ENCODE results near the gene RFX1.
"Not testable (repeated sequence)": the region's sequence is repeated elsewhere in the genome, so short reads cannot be mapped to it uniquely, and the experiment has no call there.

The RFX1 gene

GRCh38 chr19:13972368-13973155 is 33.6 kb downstream of the RFX1 start:
- H3K36me3 ChIP-seq (ENCODE audit: insufficient read depth, low read length) = peaks cover 4% of the 10 kb centered on the region

GRCh38 chr19:13971868-13972267 is 34.3 kb downstream of the RFX1 start:
- H3K4me3 ChIP-seq (ENCODE audit: low read depth in 1 of 2, low read length in 2 of 2); H3K27ac ChIP-seq (ENCODE audit: low read depth, low read length); H3K4me1 ChIP-seq (ENCODE audit: insufficient read depth, low read length); H3K9ac ChIP-seq (ENCODE audit: low read length); H3K27me3 ChIP-seq (ENCODE audit: control insufficient read depth in 1 of 2, insufficient read depth in 2 of 2, low read length in 2 of 2); H3K9me3 ChIP-seq (ENCODE audit: low read length); H3K36me3 ChIP-seq (ENCODE audit: insufficient read depth, low read length): not testable (repeated sequence)

More at GRCh38 chr19:13972368-13973155, 33.6 kb downstream of the RFX1 start:
- Histone ChIP-seq H3K27ac (ENCODE audit: low read depth, low read length) (no peak overlapping the region), H3K9ac (ENCODE audit: low read length) (no peak overlapping the region), H3K27me3 (ENCODE audit: control insufficient read depth in 1 of 2, insufficient read depth in 2 of 2, low read length in 2 of 2) (no peaks in the 10 kb centered on the region), H3K9me3 (ENCODE audit: low read length) (no peaks in the 10 kb centered on the region), H3K4me1 (ENCODE audit: insufficient read depth, low read length) (no peaks in the 10 kb centered on the region), H3K4me3 (ENCODE audit: low read depth in 1 of 2, low read length in 2 of 2) (no peak overlapping the region)

- Histone ChIP-seq H3K27me3 (ENCODE audit: control insufficient read depth in 1 of 2, insufficient read depth in 2 of 2, low read length in 2 of 2) (no peaks in the 10 kb centered on the region), H3K36me3 (ENCODE audit: insufficient read depth, low read length) (peaks cover 9% of the 10 kb centered on the region), H3K9ac (ENCODE audit: low read length) (no peak overlapping the region), H3K4me1 (ENCODE audit: insufficient read depth, low read length) (no peaks in the 10 kb centered on the region), H3K9me3 (ENCODE audit: low read length) (no peaks in the 10 kb centered on the region), H3K4me3 (ENCODE audit: low read depth in 1 of 2, low read length in 2 of 2) (no peak overlapping the region), H3K27ac (ENCODE audit: low read depth, low read length) (no peak overlapping the region)
These were observed 36.2 kb downstream of the RFX1 start for GRCh38 chr19:13969897-13970296.

GRCh38 chr19:13968999-13969398 is 37.1 kb downstream of the RFX1 start:
- Histone ChIP-seq H3K27ac (ENCODE audit: low read depth, low read length) (no peak overlapping the region), H3K9ac (ENCODE audit: low read length) (no peak overlapping the region), H3K9me3 (ENCODE audit: low read length) (no peaks in the 10 kb centered on the region), H3K4me1 (ENCODE audit: insufficient read depth, low read length) (no peaks in the 10 kb centered on the region), H3K36me3 (ENCODE audit: insufficient read depth, low read length) (peaks cover 9% of the 10 kb centered on the region), H3K4me3 (ENCODE audit: low read depth in 1 of 2, low read length in 2 of 2) (no peak overlapping the region), H3K27me3 (ENCODE audit: control insufficient read depth in 1 of 2, insufficient read depth in 2 of 2, low read length in 2 of 2) (no peaks in the 10 kb centered on the region)

- Histone ChIP-seq H3K4me1 (ENCODE audit: insufficient read depth, low read length) (no peaks in the 10 kb centered on the region), H3K4me3 (ENCODE audit: low read depth in 1 of 2, low read length in 2 of 2) (no peak overlapping the region), H3K36me3 (ENCODE audit: insufficient read depth, low read length) (peaks cover 9% of the 10 kb centered on the region), H3K27ac (ENCODE audit: low read depth, low read length) (no peak overlapping the region), H3K9me3 (ENCODE audit: low read length) (no peaks in the 10 kb centered on the region), H3K27me3 (ENCODE audit: control insufficient read depth in 1 of 2, insufficient read depth in 2 of 2, low read length in 2 of 2) (no peaks in the 10 kb centered on the region), H3K9ac (ENCODE audit: low read length) (no peak overlapping the region)
These were observed 37.7 kb downstream of the RFX1 start for GRCh38 chr19:13968383-13968935.

GRCh38 chr19:13967206-13967605 is 38.9 kb downstream of the RFX1 start:
- H3K27ac ChIP-seq (ENCODE audit: low read depth, low read length); H3K9ac ChIP-seq (ENCODE audit: low read length); H3K27me3 ChIP-seq (ENCODE audit: control insufficient read depth in 1 of 2, insufficient read depth in 2 of 2, low read length in 2 of 2); H3K4me1 ChIP-seq (ENCODE audit: insufficient read depth, low read length); H3K9me3 ChIP-seq (ENCODE audit: low read length); H3K36me3 ChIP-seq (ENCODE audit: insufficient read depth, low read length); H3K4me3 ChIP-seq (ENCODE audit: low read depth in 1 of 2, low read length in 2 of 2): not testable (repeated sequence)

GRCh38 chr19:13966684-13967128 is 39.4 kb downstream of the RFX1 start:
- no peak overlapping the region for H3K9ac ChIP-seq (ENCODE audit: low read length)
- no peaks in the 10 kb centered on the region for H3K27me3 ChIP-seq (ENCODE audit: control insufficient read depth in 1 of 2, insufficient read depth in 2 of 2, low read length in 2 of 2)
- H3K4me1 ChIP-seq (ENCODE audit: insufficient read depth, low read length) = no peaks in the 10 kb centered on the region
- H3K4me3 ChIP-seq (ENCODE audit: low read depth in 1 of 2, low read length in 2 of 2) = no peak overlapping the region
- H3K36me3 ChIP-seq (ENCODE audit: insufficient read depth, low read length) = peaks cover 9% of the 10 kb centered on the region
- H3K27ac ChIP-seq (ENCODE audit: low read depth, low read length) = no peak overlapping the region
- no peaks in the 10 kb centered on the region for H3K9me3 ChIP-seq (ENCODE audit: low read length)

GRCh38 chr19:13965926-13966683 is 40.0 kb downstream of the RFX1 start:
- H3K9ac ChIP-seq (ENCODE audit: low read length) = no peak overlapping the region
- H3K36me3 ChIP-seq (ENCODE audit: insufficient read depth, low read length) = peaks cover 5% of the 10 kb centered on the region
- H3K27ac ChIP-seq (ENCODE audit: low read depth, low read length) = no peak overlapping the region
- no peak overlapping the region for H3K4me3 ChIP-seq (ENCODE audit: low read depth in 1 of 2, low read length in 2 of 2)
- no peaks in the 10 kb centered on the region for H3K4me1 ChIP-seq (ENCODE audit: insufficient read depth, low read length)
- no peaks in the 10 kb centered on the region for H3K9me3 ChIP-seq (ENCODE audit: low read length)
- H3K27me3 ChIP-seq (ENCODE audit: control insufficient read depth in 1 of 2, insufficient read depth in 2 of 2, low read length in 2 of 2) = no peaks in the 10 kb centered on the region

GRCh38 chr19:13965377-13965896 is 40.7 kb downstream of the RFX1 start:
- H3K9ac ChIP-seq (ENCODE audit: low read length) = no peak overlapping the region
- no peaks in the 10 kb centered on the region for H3K9me3 ChIP-seq (ENCODE audit: low read length)
- no peaks in the 10 kb centered on the region for H3K4me1 ChIP-seq (ENCODE audit: insufficient read depth, low read length)
- H3K4me3 ChIP-seq (ENCODE audit: low read depth in 1 of 2, low read length in 2 of 2) = no peak overlapping the region
- no peak overlapping the region for H3K27ac ChIP-seq (ENCODE audit: low read depth, low read length)
- no peaks in the 10 kb centered on the region for H3K27me3 ChIP-seq (ENCODE audit: control insufficient read depth in 1 of 2, insufficient read depth in 2 of 2, low read length in 2 of 2)
- peaks cover 5% of the 10 kb centered on the region for H3K36me3 ChIP-seq (ENCODE audit: insufficient read depth, low read length)

- H3K36me3 ChIP-seq (ENCODE audit: insufficient read depth, low read length) = peaks cover 9% of the 10 kb centered on the region
- no peak overlapping the region for H3K4me3 ChIP-seq (ENCODE audit: low read depth in 1 of 2, low read length in 2 of 2)
- H3K9me3 ChIP-seq (ENCODE audit: low read length) = no peaks in the 10 kb centered on the region
- no peaks in the 10 kb centered on the region for H3K27me3 ChIP-seq (ENCODE audit: control insufficient read depth in 1 of 2, insufficient read depth in 2 of 2, low read length in 2 of 2)
- no peak overlapping the region for H3K9ac ChIP-seq (ENCODE audit: low read length)
- no peaks in the 10 kb centered on the region for H3K4me1 ChIP-seq (ENCODE audit: insufficient read depth, low read length)
- H3K27ac ChIP-seq (ENCODE audit: low read depth, low read length) = no peak overlapping the region
These were observed 41.3 kb downstream of the RFX1 start for GRCh38 chr19:13964776-13965175.

- no peaks in the 10 kb centered on the region for H3K27me3 ChIP-seq (ENCODE audit: control insufficient read depth in 1 of 2, insufficient read depth in 2 of 2, low read length in 2 of 2)
- no peaks in the 10 kb centered on the region for H3K4me1 ChIP-seq (ENCODE audit: insufficient read depth, low read length)
- no peak overlapping the region for H3K27ac ChIP-seq (ENCODE audit: low read depth, low read length)
- no peak overlapping the region for H3K4me3 ChIP-seq (ENCODE audit: low read depth in 1 of 2, low read length in 2 of 2)
- no peak overlapping the region for H3K9ac ChIP-seq (ENCODE audit: low read length)
- peaks cover 15% of the 10 kb centered on the region for H3K36me3 ChIP-seq (ENCODE audit: insufficient read depth, low read length)
- no peaks in the 10 kb centered on the region for H3K9me3 ChIP-seq (ENCODE audit: low read length)
These were observed 42.5 kb downstream of the RFX1 start for GRCh38 chr19:13963603-13964105.

Data from muscle layer of colon (tissue), 2 donors.